Measurements from ENCODE around the gene NEUROD2. TPM values are rescaled to one million over a fixed set of nuclear protein-coding genes. Genes with fewer than 3 reads are reported as not detected.

Gene NEUROD2
- total and polyA plus RNA-seq, 2 of the 8 experiments (the other 6 are each of a cell fraction or from before 2014, with no cell fraction given), result not detected

GRCh38 chr17:39564211-39564848 is 43.4 kb downstream of the NEUROD2 start:
- no peak overlapping the region for H2BK15ac ChIP-seq (ENCODE audit: low read length)
- no peak overlapping the region for H2BK5ac ChIP-seq (ENCODE audit: low read depth, low read length)
- no peaks in the 10 kb centered on the region for H3K36me3 ChIP-seq (ENCODE audit: control insufficient read depth in 2 of 4, insufficient read depth in 4 of 4, low read length in 3 of 4)
- H4K8ac ChIP-seq (ENCODE audit: extremely low read depth, insufficient read depth, low read length), result no peak overlapping the region
- no peak overlapping the region for H3K23ac ChIP-seq (ENCODE audit: insufficient read length)
- no peak overlapping the region for H4K5ac ChIP-seq (ENCODE audit: insufficient read length, low read depth, low read length)
- H3K27ac ChIP-seq (ENCODE audit: low read depth, low read length), result peak overlapping the region; percentile 29
- H3K79me1 ChIP-seq (ENCODE audit: low read depth, low read length), result no peaks in the 10 kb centered on the region
- H2BK20ac ChIP-seq (ENCODE audit: low read length), result no peak overlapping the region
- WGBS, 2 experiments (ENCODE audit: extremely low coverage in 1 of 2, insufficient coverage in 1 of 2, insufficient read length in 1 of 2, insufficient replicate concordance in 2 of 2, low coverage in 1 of 2, low lambda C conversion rate in 2 of 2, missing lambda C conversion rate in 1 of 2), result 79% methylated on average over 4 of the region's 4 CpGs; no CpG with 5 or more reads in 1 of the 2 experiments
- peaks cover 4 to 7% (median 6%) of the 10 kb centered on the region in 4 experiments; a peak in 5 of 7 replicates for H3K4me1 ChIP-seq (replicated peaks in 1 of 4; ENCODE audit: control insufficient read depth in 3 of 4, insufficient read depth in 4 of 4, low read length in 3 of 4)
- H3K4me3 ChIP-seq (ENCODE audit: extremely low read depth in 1 of 4, insufficient read depth in 2 of 4, low read depth in 3 of 4, low read length in 4 of 4), result peak overlapping the region in 1 of 4 experiments; percentile 26; a peak in 3 of 8 replicates
- H3K56ac ChIP-seq (replicated peaks; ENCODE audit: insufficient read length, low read depth, low read length), result no peak overlapping the region
- H3K18ac ChIP-seq (ENCODE audit: extremely low read depth, low read length), result no peak overlapping the region
- H3K9ac ChIP-seq (replicated peaks in 1 of 4; ENCODE audit: extremely low read depth in 1 of 4, low read depth in 3 of 4, low read length in 3 of 4), result peak overlapping the region in 2 of 4 experiments; percentile 4 to 16; a peak in 2 of 7 replicates
- H2AFZ ChIP-seq (ENCODE audit: low read length), result no peak overlapping the region
- no peaks in the 10 kb centered on the region for H3K79me2 ChIP-seq (ENCODE audit: control insufficient read depth in 1 of 2, insufficient read depth in 2 of 2, low read length in 2 of 2)
- ChIA-PET POLR2A (ENCODE audit: partially characterized antibody) (interaction anchor here (1.2 to 2.9 kb wide), 5 partner anchors 10 to 17 kb away, joined by 3 to 12 read pairs (median 3); no protein-coding TSS in a partner anchor), CTCF (ENCODE audit: partially characterized antibody) (interaction anchor here (0.6 to 15.9 kb wide), 6 partner anchors 14 to 107 kb away, joined by 3 to 216 read pairs (median 6); no protein-coding TSS in a partner anchor)
- peak overlapping the region; percentile 47 to 62; a peak in 3 of 4 replicates for H3K4me2 ChIP-seq (ENCODE audit: insufficient read depth in 1 of 2, low read depth in 2 of 2, low read length in 2 of 2)
- no peak overlapping the region for H4K91ac ChIP-seq (replicated peaks; ENCODE audit: insufficient read length, low read length)
- H3K4ac ChIP-seq (replicated peaks; ENCODE audit: insufficient read length, low read depth, low read length), result no peak overlapping the region
- H3K14ac ChIP-seq (ENCODE audit: insufficient read length), result no peak overlapping the region
- no peak overlapping the region for H2AK5ac ChIP-seq (ENCODE audit: low read depth, low read length)
- peak overlapping the region; percentile 71; the same call in 1 of the 2 replicates for H2BK12ac ChIP-seq (ENCODE audit: low read depth, low read length)
- H2BK120ac ChIP-seq (replicated peaks; ENCODE audit: low read depth, low read length), result no peak overlapping the region
- H3K9me3 ChIP-seq (ENCODE audit: insufficient read depth in 2 of 2, low read depth in 1 of 2, low read length in 1 of 2), result no peaks in the 10 kb centered on the region
- FAIRE-seq, result peak; percentile 98
- no peaks in the 10 kb centered on the region for H3K27me3 ChIP-seq (replicated peaks in 1 of 4; ENCODE audit: control insufficient read depth in 3 of 4, extremely low read depth in 1 of 4, insufficient read depth in 3 of 4, low read length in 3 of 4)
- DNase-seq (ENCODE audit: low read depth in 1 of 2, low spot score in 2 of 2), result peak in 1 of 2 experiments; percentile 66
- H4K20me1 ChIP-seq (replicated peaks in 1 of 2; ENCODE audit: control insufficient read depth in 1 of 2, insufficient read depth in 2 of 2, low read length in 2 of 2), result peaks cover 0 to 2% of the 10 kb centered on the region in 2 experiments
- H3K23me2 ChIP-seq (ENCODE audit: low read depth, low read length), result no peaks in the 10 kb centered on the region; the same call in 1 of the 2 replicates
- TF ChIP-seq EGR1 (IDR thresholded peaks at IDR 0.05; ENCODE audit: borderline replicate concordance, low read depth, low read length) (no peak), SIRT6 (IDR thresholded peaks at IDR 0.05; ENCODE audit: low read length) (no peak), FOSL1 (IDR thresholded peaks at IDR 0.05; ENCODE audit: insufficient read depth, low read depth, low read length) (no peak), SRF (IDR thresholded peaks at IDR 0.05; ENCODE audit: low read depth, low read length) (no peak), POLR2A (IDR thresholded peaks at IDR 0.05; ENCODE audit: control extremely low read depth in 1 of 2, low read depth in 2 of 2, low read length in 2 of 2) (no peak), SUZ12 (IDR thresholded peaks at IDR 0.05; ENCODE audit: low read length) (no peak)
